GM12878 (cell line): ENCODE data around the gene WDR26. TPM values are rescaled to one million over a fixed set of nuclear protein-coding genes. Genes with fewer than 3 reads are reported as not detected.

ENCODE experiments used
- ATAC-seq: fragments of 200-7000 bp; cut with Tn5 transposase; 3 replicates; pipeline ENCODE4 v1.9.1; 2020; ENCODE audit warnings: mild to moderate bottlenecking, moderate library complexity
- BruUV-seq: library from RNA; stranded (reverse); fragments of 400-500 nt; replicated peaks from 2 replicates; lab custom pipeline; 2021; lab: Mats Ljungman, UMichigan
- CTCF ChIA-PET: fragments of 300-600 bp; sonication (Branson Sonifier 250); formaldehyde crosslinking; extraction: SDS; loops from one replicate; lab custom pipeline; 2021; ENCODE audit warnings: inconsistent platforms; lab: Yijun Ruan, JAX
- POLR2A ChIA-PET: fragments of 350-600 bp; formaldehyde crosslinking; extraction: SDS; loops from one replicate; lab custom pipeline; 2021; ENCODE audit warnings: inconsistent platforms; lab: Charles Lee
- RAD21 ChIA-PET: fragments of 300-600 bp; sonication (Branson Sonifier 250); formaldehyde crosslinking; loops from one replicate; lab custom pipeline; 2023; ENCODE audit warnings: antibody characterized with exemption; ENCODE audit not compliant: unreplicated experiment; lab: Charles Lee
- SMC1A ChIA-PET: fragments of 300-600 bp; sonication (Branson Sonifier 250); formaldehyde crosslinking; loops from one replicate; lab custom pipeline; 2023; ENCODE audit not compliant: unreplicated experiment, uncharacterized antibody; lab: Charles Lee
- DNase-seq: peaks from one replicate; pipeline ENCODE4 v3.0.0-alpha.2; 2011; ENCODE audit warnings: low read depth, low spot score
- FAIRE-seq: peaks from 3 replicates; lab custom pipeline; 2011; peaks lifted over from hg19 to GRCh38; lab: Jason Lieb, UNC
- H2AFZ ChIP-seq: 2 replicates; pipeline ENCODE4 v1.6.0; 2011; ENCODE audit warnings: low read depth, low read length, control low read depth; ENCODE audit not compliant: control insufficient read depth
- H3K27ac ChIP-seq: 2 replicates; pipeline ENCODE4 v1.5.1; 2011; ENCODE audit warnings: control low read depth; ENCODE audit not compliant: control insufficient read depth, insufficient read depth
- H3K27me3 ChIP-seq, 2 experiments: replicated peaks in 1 of 2; 2 replicates each; pipeline versions ENCODE4 v1.6.0 to v1.6.1; 2011; ENCODE audit warnings: low read length in 1 of 2; ENCODE audit not compliant: control insufficient read depth in 2 of 2, insufficient read depth in 2 of 2
- H3K36me3 ChIP-seq, 2 experiments: 2 replicates each; pipeline ENCODE4 v1.5.1; 2011; ENCODE audit warnings: low read length in 1 of 2; ENCODE audit not compliant: control insufficient read depth in 2 of 2, insufficient read depth in 2 of 2
- H3K4me1 ChIP-seq: 2 replicates; pipeline ENCODE4 v1.6.1; 2011; ENCODE audit warnings: mild to moderate bottlenecking, low read length, moderate library complexity, mixed read lengths; ENCODE audit not compliant: control insufficient read depth, insufficient read depth
- H3K4me2 ChIP-seq: 2 replicates; pipeline ENCODE4 v1.6.0; 2011; ENCODE audit warnings: control low read depth; ENCODE audit not compliant: control insufficient read depth, insufficient read depth
- H3K4me3 ChIP-seq: fragments of 200-600 bp; sonication (generic); 2 replicates; pipeline ENCODE4 v1.5.1; 2016
- H3K79me2 ChIP-seq: 2 replicates; pipeline ENCODE4 v1.6.0; 2011; ENCODE audit warnings: low read length; ENCODE audit not compliant: control insufficient read depth, insufficient read depth
- H3K9ac ChIP-seq: 2 replicates; pipeline ENCODE4 v1.8.0; 2011; ENCODE audit warnings: low read length, control low read depth, mixed read lengths; ENCODE audit not compliant: control insufficient read depth, insufficient read depth
- H3K9me3 ChIP-seq: replicated peaks from 3 replicates; pipeline ENCODE4 v1.5.1; 2011; ENCODE audit warnings: mild to moderate bottlenecking, low read length; ENCODE audit not compliant: control insufficient read depth, insufficient read depth
- H4K20me1 ChIP-seq: 2 replicates; pipeline ENCODE4 v1.6.0; 2011; ENCODE audit not compliant: control insufficient read depth, insufficient read depth
- BRCA1 ChIP-seq: IDR thresholded peaks from 2 replicates; pipeline ENCODE4 v1.6.1; 2011; ENCODE audit warnings: low read depth, low read length, improper control_type of control experiment
- DPF2 ChIP-seq: fragments of 450-650 bp; IDR thresholded peaks from 2 replicates; pipeline ENCODE4 v1.6.1; 2017; ENCODE audit warnings: mild to moderate bottlenecking
- JUNB ChIP-seq: IDR thresholded peaks from 2 replicates; pipeline ENCODE4 v1.6.1; 2016; ENCODE audit warnings: antibody characterized with exemption, mild to moderate bottlenecking
- NFIC ChIP-seq: IDR thresholded peaks from 2 replicates; pipeline ENCODE4 v1.6.1; 2012; ENCODE audit warnings: low read depth, mild to moderate bottlenecking, inconsistent platforms, low read length, moderate library complexity
- RELB ChIP-seq: fragments of 450-650 bp; IDR thresholded peaks from 2 replicates; pipeline ENCODE4 v1.6.1; 2017; ENCODE audit warnings: low read depth, mild to moderate bottlenecking, moderate library complexity
- ZBTB11 ChIP-seq: fragments of 450-650 bp; formaldehyde crosslinking; IDR thresholded peaks from 2 replicates; pipeline ENCODE4 v1.5.0; 2022; ENCODE audit warnings: mild to moderate bottlenecking, missing genetic modification characterization
- ZNF384 ChIP-seq: IDR thresholded peaks from 2 replicates; pipeline ENCODE4 v1.6.1; 2012; ENCODE audit warnings: low read depth, mild to moderate bottlenecking, low read length, improper control_type of control experiment, borderline replicate concordance
- WGBS: methylation state at CpG from one replicate; pipeline ENCODE4 v1.1.6; 2016; ENCODE audit warnings: low lambda C conversion rate; ENCODE audit not compliant: insufficient replicate concordance, insufficient coverage; ENCODE audit errors: missing lambda C conversion rate; 5-methylcytosine and 5-hydroxymethylcytosine counted together
- in situ Hi-C: fragments of 300-500 bp; cut with MboI; formaldehyde crosslinking; loops from 9 replicates; pipeline ENCODE4 v1.14.3; 2018; ENCODE audit warnings: mixed read lengths
- intact Hi-C: fragments of 100-400 bp; cut with micrococcal nuclease; formaldehyde crosslinking; loops from one replicate; pipeline ENCODE4 v1.14.2; 2022; ENCODE audit not compliant: unreplicated experiment
- polyA plus RNA-seq, 11 experiments: library from polyadenylated mRNA; depleted of rRNA in 4 of 11; unstranded in 6 of 11; stranded (reverse) in 5 of 11; fragments of >200 nt; fragmentation: Nextera tagmentation in 4 of 11; fragmentation: Illumina TruSeq in 1 of 11; extraction: Ambion mirVana in 4 of 11; extraction: Trizol in 1 of 11; gene quantifications; 1 replicate in 1 of 11; 2 replicates in 10 of 11; pipeline versions ENCODE4 v1.2.1 to v1.2.3, GENCODE V29; 2011 to 2016; ENCODE audit warnings: inconsistent platforms in 2 of 11, missing spikeins in 2 of 11, low read depth in 1 of 11
- total RNA-seq, 4 experiments: library from RNA; depleted of rRNA in 3 of 4; stranded (reverse); fragments of >200 nt in 3 of 4; fragmentation: Illumina TruSeq in 1 of 4; extraction: Trizol in 1 of 4; gene quantifications; 2 replicates each; pipeline versions ENCODE4 v1.2.1 to v1.2.3, GENCODE V29; 2013 to 2021

The WDR26 gene
- total and polyA plus RNA-seq, 10 of the 15 experiments (the other 5 are each of a cell fraction or from before 2014, with no cell fraction given) = 6.6 to 47.0 (median 24.4) TPM

DNA sequence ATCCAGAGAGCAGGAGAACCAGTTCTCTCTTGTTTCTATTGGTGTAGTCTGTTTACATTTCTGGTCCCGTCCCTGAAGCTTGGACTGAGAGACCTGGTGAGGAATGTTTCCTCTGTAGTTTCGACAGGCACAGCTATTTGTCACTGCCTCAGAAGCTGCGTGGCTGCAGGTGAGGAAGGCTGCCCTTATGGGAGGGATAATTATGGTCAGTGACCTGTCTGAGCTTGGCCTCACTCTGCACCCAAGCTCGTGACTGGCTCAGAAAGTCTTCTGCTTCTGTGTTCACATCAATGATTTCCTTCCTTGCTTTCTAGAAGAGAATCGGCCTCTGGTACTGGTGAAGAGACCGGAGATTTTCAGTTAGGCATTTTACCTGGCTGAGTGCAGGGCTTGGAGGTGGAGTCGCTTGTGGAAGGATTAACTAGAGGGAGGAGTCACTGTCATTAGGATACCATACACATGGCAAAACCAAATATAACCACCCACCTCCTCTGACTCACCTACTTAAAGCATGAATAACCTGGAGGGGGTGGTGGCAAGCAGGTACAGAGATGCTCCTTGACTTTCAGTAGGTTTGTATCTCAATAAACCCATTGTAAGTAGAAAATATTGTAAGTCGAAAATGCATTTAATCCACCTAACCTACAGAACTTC lies 19.9 kb upstream of the WDR26 start:
- CTCF ChIA-PET = interaction anchor here (0.6 to 0.9 kb wide), 2 partner anchors 59 to 308 kb away, joined by 3 read pairs; no protein-coding TSS in a partner anchor
- no peak for TF ChIP-seq ZNF384
- TF ChIP-seq BRCA1 = no peak
- no peak for TF ChIP-seq NFIC
- TF ChIP-seq, all 136 proteins: peak for 0
- ATAC-seq = no peak
- no peak overlapping the region for H2AFZ ChIP-seq
- H4K20me1 ChIP-seq = no peaks in the 10 kb centered on the region
- SMC1A ChIA-PET = interaction anchor here (0.7 to 1.3 kb wide), 4 partner anchors 11 to 338 kb away, joined by 3 read pairs; no protein-coding TSS in a partner anchor
- no peak overlapping the region for H3K27ac ChIP-seq
- POLR2A ChIA-PET = interaction anchor here (0.6 to 1.6 kb wide), 2 partner anchors 11 to 43 kb away, joined by 4 to 5 read pairs; no protein-coding TSS in a partner anchor
- no peaks in the 10 kb centered on the region for H3K79me2 ChIP-seq
- no TSS peak for BruUV-seq
- no peaks in the 10 kb centered on the region for H3K27me3 ChIP-seq
- H3K4me1 ChIP-seq = no peaks in the 10 kb centered on the region
- intact Hi-C loops = no loop called here
- FAIRE-seq = no peak
- no peak overlapping the region for H3K4me2 ChIP-seq
- H3K9ac ChIP-seq = no peak overlapping the region
- H3K36me3 ChIP-seq = no peaks in the 10 kb centered on the region
- no peak for DNase-seq
- in situ Hi-C loops = loop anchor here (5.0 kb wide), 1 partner anchor 337 kb away; no protein-coding TSS in a partner anchor
- H3K9me3 ChIP-seq = no peaks in the 10 kb centered on the region
- H3K4me3 ChIP-seq = no peak overlapping the region
- WGBS = 77% methylated on average over 8 of the region's 8 CpGs
- RAD21 ChIA-PET = no interaction called here

DNA sequence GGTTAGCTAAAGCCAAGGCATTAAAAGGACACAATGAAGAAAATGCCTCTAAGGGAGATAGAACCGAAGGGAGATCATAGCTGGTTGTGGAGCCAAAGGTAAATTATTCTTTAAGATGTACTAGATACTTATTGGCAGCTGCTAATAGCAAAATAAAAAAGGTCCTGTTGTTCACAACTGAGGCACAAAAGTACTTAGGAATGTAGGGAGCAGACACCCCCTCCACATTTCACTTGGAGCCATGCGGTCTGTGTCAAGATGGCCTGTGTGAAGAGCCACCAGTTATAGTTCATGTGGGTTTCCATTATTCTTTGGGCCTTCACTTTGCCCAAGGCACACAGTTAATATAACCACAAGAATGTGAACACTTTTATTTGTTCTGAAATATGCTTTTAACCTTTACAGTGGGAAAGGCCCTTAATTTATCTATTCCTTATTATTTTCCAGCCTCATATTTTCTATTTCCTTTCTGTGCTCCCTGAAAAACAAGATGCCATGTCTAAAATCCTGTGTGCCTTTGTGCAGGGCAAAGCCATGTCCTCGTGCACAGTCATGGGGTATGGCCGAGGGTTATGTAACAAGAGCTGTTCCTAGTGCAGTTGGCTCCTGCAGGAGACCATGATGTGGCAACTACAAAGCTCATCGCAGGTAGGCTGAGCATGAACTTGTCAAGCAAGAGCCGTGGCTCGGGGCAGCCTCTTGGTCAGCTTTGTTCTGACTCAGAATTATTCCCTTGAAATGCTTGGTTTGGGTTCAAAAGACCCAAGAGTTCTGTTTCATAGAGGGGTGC lies 16.2 kb upstream of the WDR26 start:
- no peaks in the 10 kb centered on the region for H3K36me3 ChIP-seq
- H3K9me3 ChIP-seq = no peaks in the 10 kb centered on the region
- WGBS = 99% methylated on average over 7 of the region's 7 CpGs
- H3K9ac ChIP-seq = no peak overlapping the region
- RAD21 ChIA-PET = interaction anchor here (1.6 kb wide), 1 partner anchor 472 kb away, joined by 3 read pairs; no protein-coding TSS in a partner anchor
- intact Hi-C loops = no loop called here
- no peak overlapping the region for H3K4me3 ChIP-seq
- H3K27me3 ChIP-seq = no peaks in the 10 kb centered on the region
- POLR2A ChIA-PET = no interaction called here
- no peaks in the 10 kb centered on the region for H3K79me2 ChIP-seq
- no TSS peak for BruUV-seq
- H2AFZ ChIP-seq = no peak overlapping the region
- H3K27ac ChIP-seq = no peak overlapping the region
- SMC1A ChIA-PET = interaction anchor here (0.6 to 1.2 kb wide), 2 partner anchors 13 to 83 kb away, joined by 3 to 4 read pairs; no protein-coding TSS in a partner anchor
- no peak overlapping the region for H3K4me2 ChIP-seq
- DNase-seq (no peak), FAIRE-seq (no peak), ATAC-seq (no peak)
- CTCF ChIA-PET = interaction anchor here (0.8 to 1.6 kb wide), 4 partner anchors 15 to 1327 kb away, joined by 3 to 4 read pairs (median 3); no protein-coding TSS in a partner anchor
- in situ Hi-C loops = no loop called here
- no peaks in the 10 kb centered on the region for H3K4me1 ChIP-seq
- no peaks in the 10 kb centered on the region for H4K20me1 ChIP-seq
- no peak for TF ChIP-seq JUNB
- no peak for TF ChIP-seq ZBTB11
- TF ChIP-seq DPF2 = no peak
- TF ChIP-seq RELB = no peak
